Mesenchymal stem cell (in vitro differentiated cells and primary cell): Measurements from ENCODE around the gene TMOD2.

Experiments
- DNase-seq: peaks from one replicate; pipeline ENCODE4 v3.0.0-alpha.2; 2013
- H2AFZ ChIP-seq: one replicate; pipeline ENCODE4 v1.6.1; 2013; ENCODE audit warnings: low read depth, mild to moderate bottlenecking, control low read depth, inconsistent platforms, low read length, moderate library complexity
- H2AK5ac ChIP-seq: 2 replicates; pipeline ENCODE4 v1.6.1; 2013; ENCODE audit warnings: low read length, moderate library complexity, mild to moderate bottlenecking, inconsistent platforms; ENCODE audit not compliant: severe bottlenecking
- H2BK120ac ChIP-seq: one replicate; pipeline ENCODE4 v1.6.1; 2013; ENCODE audit warnings: low read depth, mild to moderate bottlenecking, inconsistent platforms, low read length, moderate library complexity
- H2BK12ac ChIP-seq, 2 experiments: one replicate each; pipeline ENCODE4 v1.6.1; 2013; ENCODE audit warnings: inconsistent platforms in 2 of 2, low read length in 2 of 2, mild to moderate bottlenecking in 2 of 2, moderate library complexity in 2 of 2, control low read depth in 1 of 2
- H2BK15ac ChIP-seq: one replicate; pipeline ENCODE4 v1.6.1; 2013; ENCODE audit warnings: mild to moderate bottlenecking, low read depth, inconsistent platforms; ENCODE audit not compliant: poor library complexity, severe bottlenecking
- H2BK5ac ChIP-seq: 2 replicates; pipeline ENCODE4 v1.6.1; 2013; ENCODE audit warnings: low read depth, mild to moderate bottlenecking, low read length, control low read depth, inconsistent platforms; ENCODE audit not compliant: poor library complexity, severe bottlenecking
- H3K14ac ChIP-seq, 2 experiments: one replicate each; pipeline ENCODE4 v1.6.1; 2013; ENCODE audit warnings: inconsistent platforms in 2 of 2, low read length in 2 of 2, control low read depth in 1 of 2, mild to moderate bottlenecking in 1 of 2, moderate library complexity in 1 of 2
- H3K18ac ChIP-seq, 2 experiments: one replicate each; pipeline ENCODE4 v1.6.1; 2013; ENCODE audit warnings: inconsistent platforms in 2 of 2, low read length in 2 of 2, control low read depth in 1 of 2, low read depth in 1 of 2, mild to moderate bottlenecking in 1 of 2
- H3K23ac ChIP-seq, 2 experiments: one replicate each; pipeline ENCODE4 v1.6.1; 2013; ENCODE audit warnings: inconsistent platforms in 2 of 2, low read length in 2 of 2, mild to moderate bottlenecking in 2 of 2, moderate library complexity in 2 of 2, control low read depth in 1 of 2
- H3K27ac ChIP-seq: 2 replicates; pipeline ENCODE4 v1.5.1; 2013; ENCODE audit warnings: mild to moderate bottlenecking, moderate library complexity, low read length, control low read depth, inconsistent platforms; ENCODE audit not compliant: poor library complexity, severe bottlenecking
- H3K27me3 ChIP-seq, 2 experiments: 2 replicates each; pipeline versions ENCODE4 v1.6.1 to v1.7.0; 2013; ENCODE audit warnings: low read length in 2 of 2, mild to moderate bottlenecking in 2 of 2, moderate library complexity in 2 of 2, control low read depth in 1 of 2, inconsistent platforms in 1 of 2; ENCODE audit not compliant: control insufficient read depth in 1 of 2, insufficient read depth in 1 of 2
- H3K36me3 ChIP-seq, 2 experiments: 2 replicates each; pipeline versions ENCODE4 v1.6.1 to v1.7.0; 2013; ENCODE audit warnings: low read length in 2 of 2, control low read depth in 1 of 2, inconsistent platforms in 1 of 2, low read depth in 1 of 2, mild to moderate bottlenecking in 1 of 2; ENCODE audit not compliant: insufficient read depth in 2 of 2, control insufficient read depth in 1 of 2
- H3K4ac ChIP-seq, 2 experiments: one replicate each; pipeline ENCODE4 v1.6.1; 2013; ENCODE audit warnings: inconsistent platforms in 2 of 2, low read length in 2 of 2, mild to moderate bottlenecking in 2 of 2, moderate library complexity in 2 of 2, control low read depth in 1 of 2, low read depth in 1 of 2
- H3K4me1 ChIP-seq: 2 replicates; pipeline ENCODE4 v1.6.1; 2013; ENCODE audit warnings: low read depth, low read length, control low read depth; ENCODE audit not compliant: control insufficient read depth, insufficient read depth
- H3K4me2 ChIP-seq: 2 replicates; pipeline ENCODE4 v1.6.1; 2013; ENCODE audit warnings: low read length, mild to moderate bottlenecking, inconsistent platforms; ENCODE audit not compliant: poor library complexity, severe bottlenecking
- H3K4me3 ChIP-seq, 2 experiments: 2 replicates each; pipeline versions ENCODE4 v1.5.1 to v1.7.0; 2013; ENCODE audit warnings: low read length in 2 of 2, mild to moderate bottlenecking in 2 of 2, control low read depth in 1 of 2, low read depth in 1 of 2; ENCODE audit not compliant: insufficient read depth in 1 of 2
- H3K79me1 ChIP-seq: replicated peaks from 2 replicates; pipeline ENCODE4 v1.6.1; 2013; ENCODE audit warnings: mild to moderate bottlenecking, control low read depth, low read length, inconsistent platforms; ENCODE audit not compliant: poor library complexity, severe bottlenecking
- H3K9ac ChIP-seq: 2 replicates; pipeline ENCODE4 v1.7.0; 2013; ENCODE audit warnings: mild to moderate bottlenecking, low read length, moderate library complexity
- H3K9me3 ChIP-seq: 2 replicates; pipeline ENCODE4 v1.7.0; 2013; ENCODE audit warnings: mild to moderate bottlenecking, low read length; ENCODE audit not compliant: control insufficient read depth
- H4K8ac ChIP-seq: one replicate; pipeline ENCODE4 v1.6.1; 2013; ENCODE audit warnings: inconsistent platforms, mild to moderate bottlenecking, low read length, moderate library complexity
- H4K91ac ChIP-seq: one replicate; pipeline ENCODE4 v1.6.1; 2013; ENCODE audit warnings: mild to moderate bottlenecking, low read length, inconsistent platforms
- WGBS: methylation state at CpG from one replicate; pipeline ENCODE4 v1.1.7; 2013; ENCODE audit warnings: mixed read lengths; 5-methylcytosine and 5-hydroxymethylcytosine counted together

Gene TMOD2

DNA sequence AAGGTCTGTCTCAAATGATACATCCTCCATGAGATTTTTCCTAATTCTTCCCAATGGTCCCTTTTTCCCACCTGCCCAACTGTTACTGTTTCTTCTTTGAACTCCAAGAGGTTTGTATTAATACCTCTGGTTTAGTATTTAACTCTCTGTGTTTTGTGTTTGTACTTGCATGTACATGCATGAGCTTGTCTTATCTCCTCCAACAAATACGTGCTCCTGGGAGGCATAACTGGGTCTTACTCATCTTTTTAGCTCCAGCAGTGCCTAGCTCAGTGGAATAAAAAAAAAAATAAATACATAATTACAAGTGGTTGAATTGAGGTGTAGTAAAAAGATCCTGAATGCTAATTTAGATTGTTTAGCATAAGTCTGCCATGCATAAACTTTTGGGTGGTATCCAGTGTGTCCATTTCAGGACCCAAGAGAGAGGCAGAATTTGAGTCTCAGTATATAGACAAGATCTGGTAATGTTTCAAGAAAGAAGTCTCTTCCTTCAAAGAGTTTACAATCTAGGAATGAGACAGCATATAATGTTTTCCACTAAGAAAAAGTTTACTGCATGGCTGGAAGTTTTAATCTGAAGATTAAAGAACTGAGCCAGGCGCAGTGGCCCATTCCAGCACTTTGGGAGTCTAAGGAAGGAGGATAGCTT lies 12.2 kb upstream of the TMOD2 start:
- Histone ChIP-seq H4K8ac (no peak overlapping the region), H3K23ac (no peak overlapping the region), H3K9ac (no peak overlapping the region), H2BK12ac (no peak overlapping the region), H2AK5ac (no peak overlapping the region), H3K27me3 (peaks cover 0 to 21% of the 10 kb centered on the region in 2 experiments), H3K4me2 (no peak overlapping the region), H4K91ac (no peak overlapping the region), H3K4me3 (no peak overlapping the region), H3K27ac (no peak overlapping the region), H3K14ac (no peak overlapping the region), H3K79me1 (no peaks in the 10 kb centered on the region), H3K4me1 (peaks cover 13% of the 10 kb centered on the region), H3K36me3 (peaks cover 0 to 2% of the 10 kb centered on the region in 2 experiments), H2AFZ (no peak overlapping the region), H3K9me3 (no peaks in the 10 kb centered on the region), H3K4ac (no peak overlapping the region), H2BK15ac (no peak overlapping the region), H2BK5ac (no peak overlapping the region), H2BK120ac (no peak overlapping the region), H3K18ac (no peak overlapping the region)
- DNase-seq = no peak
- 100% methylated on average over 1 of the region's 2 CpGs for WGBS

DNA sequence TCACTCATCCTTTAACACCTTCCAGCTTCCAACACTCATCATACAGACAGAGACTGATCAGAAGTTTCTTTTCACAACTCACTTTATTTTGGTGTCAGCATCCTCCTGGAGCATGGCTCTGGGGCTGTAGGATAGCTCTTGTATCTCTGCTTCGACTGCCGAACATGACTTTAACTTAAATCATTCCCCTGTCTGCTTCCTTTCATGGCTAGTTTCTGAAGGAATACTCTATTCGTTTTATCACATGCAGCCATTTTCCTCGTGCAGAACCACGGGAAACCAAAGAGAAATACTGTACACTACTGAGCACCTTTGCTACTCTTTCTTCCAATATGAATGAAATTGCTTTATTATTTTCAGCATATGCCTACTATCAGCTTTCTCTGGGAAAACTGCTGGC lies 2.1 kb upstream of the TMOD2 start:
- no peaks in the 10 kb centered on the region for H3K9me3 ChIP-seq
- 79% methylated on average over 5 of the region's 5 CpGs for WGBS
- H2BK15ac ChIP-seq = no peak overlapping the region
- no peak overlapping the region for H3K4me2 ChIP-seq
- no peak overlapping the region for H2BK5ac ChIP-seq
- H4K8ac ChIP-seq = no peak overlapping the region
- H3K4me3 ChIP-seq = no peak overlapping the region
- peaks cover 26 to 48% of the 10 kb centered on the region in 2 experiments for H3K27me3 ChIP-seq
- no peak overlapping the region for H3K23ac ChIP-seq
- no peak overlapping the region for H2AFZ ChIP-seq
- H2AK5ac ChIP-seq = no peak overlapping the region
- H4K91ac ChIP-seq = no peak overlapping the region
- H3K27ac ChIP-seq = no peak overlapping the region
- no peaks in the 10 kb centered on the region for H3K79me1 ChIP-seq
- H3K4ac ChIP-seq = no peak overlapping the region
- no peak overlapping the region for H2BK12ac ChIP-seq
- H3K18ac ChIP-seq = no peak overlapping the region
- no peak for DNase-seq
- H3K36me3 ChIP-seq = no peaks in the 10 kb centered on the region
- no peak overlapping the region for H2BK120ac ChIP-seq
- H3K4me1 ChIP-seq = peaks cover 8% of the 10 kb centered on the region
- H3K14ac ChIP-seq = no peak overlapping the region
- no peak overlapping the region for H3K9ac ChIP-seq

DNA sequence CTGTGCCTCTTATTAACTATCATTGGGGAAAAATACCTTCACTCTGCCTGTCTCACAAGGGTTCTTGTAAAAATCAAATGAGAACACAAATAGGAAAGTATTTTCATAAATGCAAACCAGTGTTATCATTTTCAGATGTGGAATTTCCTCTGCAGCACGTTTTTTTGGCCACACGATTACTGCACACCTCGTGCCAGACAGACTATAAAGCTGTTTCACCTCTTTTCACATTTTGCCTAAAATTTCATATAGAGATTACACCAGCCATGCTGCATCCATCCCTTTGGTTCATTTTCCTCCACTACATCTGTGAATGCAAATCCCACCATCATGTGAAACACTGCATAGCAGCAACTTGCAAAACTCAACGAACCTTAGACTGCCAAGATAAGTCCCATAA lies 1.2 kb upstream of the TMOD2 start:
- no peaks in the 10 kb centered on the region for H3K9me3 ChIP-seq
- no peak overlapping the region for H2BK15ac ChIP-seq
- no peak overlapping the region for H3K27ac ChIP-seq
- H3K9ac ChIP-seq = no peak overlapping the region
- no peak overlapping the region for H2BK120ac ChIP-seq
- DNase-seq = no peak
- H3K4me2 ChIP-seq = no peak overlapping the region
- H3K18ac ChIP-seq = no peak overlapping the region
- H4K91ac ChIP-seq = no peak overlapping the region
- peaks cover 8% of the 10 kb centered on the region for H3K4me1 ChIP-seq
- 71% methylated on average over 4 of the region's 4 CpGs for whole genome bisulfite sequencing
- no peak overlapping the region for H3K4me3 ChIP-seq
- H3K23ac ChIP-seq = no peak overlapping the region
- no peak overlapping the region for H4K8ac ChIP-seq
- H2BK12ac ChIP-seq = no peak overlapping the region
- no peak overlapping the region for H2BK5ac ChIP-seq
- peaks cover 26 to 51% of the 10 kb centered on the region in 2 experiments for H3K27me3 ChIP-seq
- no peak overlapping the region for H2AK5ac ChIP-seq
- no peak overlapping the region for H3K14ac ChIP-seq
- H2AFZ ChIP-seq = no peak overlapping the region
- no peak overlapping the region for H3K4ac ChIP-seq
- no peaks in the 10 kb centered on the region for H3K79me1 ChIP-seq
- no peaks in the 10 kb centered on the region for H3K36me3 ChIP-seq

DNA sequence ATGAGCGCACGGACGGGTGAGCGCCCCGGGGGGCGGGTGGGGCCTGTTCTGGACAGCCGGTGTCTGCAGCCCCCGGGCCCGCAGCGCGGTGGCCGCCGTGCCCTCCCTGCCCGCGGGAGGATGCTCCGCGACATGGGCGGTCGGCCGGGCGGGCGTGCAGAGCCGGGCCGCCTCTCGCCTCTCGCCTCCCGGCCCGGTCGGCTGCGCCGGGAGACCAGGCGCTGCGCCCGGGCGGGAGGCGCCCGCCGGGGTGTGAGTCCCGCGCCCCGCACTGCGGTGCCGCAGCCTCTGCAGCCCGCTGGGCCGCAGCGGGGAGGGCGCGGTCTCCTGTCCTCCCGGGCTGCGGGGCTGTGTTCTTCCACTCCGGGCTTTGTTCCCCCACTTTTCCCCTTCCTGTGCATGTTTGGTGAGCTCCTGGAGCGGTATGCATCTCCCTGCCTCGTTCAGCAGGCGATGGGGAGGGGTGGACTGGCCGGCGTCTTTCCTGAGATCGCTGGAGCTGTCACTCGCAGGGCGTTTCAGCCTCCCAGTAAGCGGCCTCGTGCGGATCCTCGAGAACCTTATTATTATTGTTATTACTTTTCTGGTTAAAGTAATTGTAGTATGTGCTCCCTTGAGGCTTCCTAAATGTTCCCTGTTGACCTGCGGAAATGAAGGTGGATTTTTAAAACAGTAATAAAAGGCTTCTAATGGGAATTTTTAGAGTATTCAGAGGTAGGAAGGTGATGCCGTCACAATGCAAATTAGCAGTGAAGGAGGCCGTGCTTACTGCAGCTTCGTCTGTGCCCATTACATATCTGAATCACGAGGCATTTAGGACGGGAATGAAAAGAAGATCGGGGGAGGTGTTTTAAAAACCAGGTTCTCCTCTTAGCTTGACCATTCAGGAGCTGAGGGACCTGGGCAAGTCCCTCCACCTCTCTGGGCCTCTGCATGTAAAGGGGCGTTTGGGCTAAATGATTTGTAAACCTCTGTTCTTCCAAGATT lies 593 bp downstream of the TMOD2 start:
- Histone ChIP-seq H3K9me3 (no peaks in the 10 kb centered on the region), H3K4me3 (peak overlapping the region; percentile 76 to 90), H2BK5ac (no peak overlapping the region), H3K23ac (no peak overlapping the region), H3K27me3 (peaks cover 26 to 65% of the 10 kb centered on the region in 2 experiments), H3K4me1 (peaks cover 8% of the 10 kb centered on the region), H2BK12ac (no peak overlapping the region), H2BK15ac (no peak overlapping the region), H3K4ac (no peak overlapping the region), H4K91ac (no peak overlapping the region), H3K27ac (no peak overlapping the region), H3K9ac (peak overlapping the region; percentile 80), H3K18ac (peak overlapping the region in 1 of 2 experiments; percentile 7), H3K14ac (no peak overlapping the region), H2BK120ac (no peak overlapping the region), H2AFZ (peak overlapping the region; percentile 89), H4K8ac (no peak overlapping the region), H3K79me1 (no peaks in the 10 kb centered on the region), H2AK5ac (no peak overlapping the region), H3K36me3 (no peaks in the 10 kb centered on the region), H3K4me2 (peak overlapping the region; percentile 100)
- 2% methylated on average over 44 of the region's 71 CpGs for WGBS
- peak; percentile 56 for DNase-seq
